ENCODE results near the gene COMMD2.

COMMD2 gene

GRCh38 chr3:149702691-149703441 lies 49.4 kb downstream of the COMMD2 start:
- peak; percentile 95 for DNase-seq (ENCODE audit: low read depth)

GRCh38 chr3:149701977-149702350 lies 50.3 kb downstream of the COMMD2 start:
- DNase-seq (ENCODE audit: low read depth), result peak; percentile 27

GRCh38 chr3:149701206-149701976 lies 50.9 kb downstream of the COMMD2 start:
- DNase-seq (ENCODE audit: low read depth), result no peak
